DND-41 (cell line): ENCODE results near the gene SLC6A11.

Experiments
- ATAC-seq: fragments of 200-7000 bp; cut with Tn5 transposase; 3 replicates; pipeline ENCODE4 v1.9.1; 2021; ENCODE audit warnings: low read depth; ENCODE audit not compliant: insufficient read depth
- DNase-seq: peaks from one replicate; pipeline ENCODE4 v3.0.0-alpha.2; 2020
- H2AFZ ChIP-seq: 2 replicates; pipeline ENCODE4 v1.6.0; 2012; ENCODE audit warnings: low read depth, low read length
- H3K27ac ChIP-seq: 2 replicates; pipeline ENCODE4 v1.5.1; 2012; ENCODE audit warnings: low read length, inconsistent platforms
- H3K27me3 ChIP-seq: fragments of 200-600 bp; sonication (generic); 2 replicates; pipeline ENCODE4 v1.6.0; 2012; ENCODE audit warnings: low read length, mild to moderate bottlenecking, inconsistent platforms; ENCODE audit not compliant: insufficient read depth, poor library complexity
- H3K36me3 ChIP-seq: 2 replicates; pipeline ENCODE4 v1.5.1; 2012; ENCODE audit warnings: low read length, inconsistent platforms; ENCODE audit not compliant: insufficient read depth
- H3K4me1 ChIP-seq: 2 replicates; pipeline ENCODE4 v1.5.1; 2012; ENCODE audit warnings: mild to moderate bottlenecking, low read length; ENCODE audit not compliant: insufficient read depth
- H3K4me2 ChIP-seq: 2 replicates; pipeline ENCODE4 v1.6.0; 2012; ENCODE audit warnings: mild to moderate bottlenecking, moderate library complexity, low read length, inconsistent platforms; ENCODE audit not compliant: insufficient read depth
- H3K4me3 ChIP-seq, 2 experiments: fragments of 200-600 bp in 1 of 2; shearing (Covaris generic) in 1 of 2; 2 replicates each; pipeline ENCODE4 v1.5.1; 2012 to 2016; ENCODE audit warnings: inconsistent platforms in 2 of 2, low read length in 2 of 2, mild to moderate bottlenecking in 2 of 2, low read depth in 1 of 2, moderate library complexity in 1 of 2
- H3K79me2 ChIP-seq: 2 replicates; pipeline ENCODE4 v1.6.0; 2012; ENCODE audit warnings: low read length, inconsistent platforms; ENCODE audit not compliant: insufficient read depth
- H3K9ac ChIP-seq: 2 replicates; pipeline ENCODE4 v1.6.0; 2012; ENCODE audit warnings: low read depth, mild to moderate bottlenecking, inconsistent platforms, low read length, moderate library complexity
- H3K9me3 ChIP-seq: 2 replicates; pipeline ENCODE4 v1.5.1; 2012; ENCODE audit warnings: low read length, moderate library complexity, mild to moderate bottlenecking, inconsistent platforms; ENCODE audit not compliant: insufficient read depth, severe bottlenecking
- H4K20me1 ChIP-seq: 2 replicates; pipeline ENCODE4 v1.6.0; 2012; ENCODE audit warnings: low read length; ENCODE audit not compliant: insufficient read depth
- CTCF ChIP-seq: IDR thresholded peaks from 2 replicates; pipeline ENCODE4 v1.5.1; 2012; ENCODE audit warnings: borderline replicate concordance, low read length, moderate library complexity, mild to moderate bottlenecking; ENCODE audit not compliant: poor library complexity, severe bottlenecking; ENCODE audit errors: extremely low read depth
- EZH2 ChIP-seq: IDR thresholded peaks from 3 replicates; pipeline ENCODE4 v1.6.1; 2012; ENCODE audit warnings: borderline replicate concordance, low read depth, mild to moderate bottlenecking, moderate library complexity, low read length, inconsistent platforms; ENCODE audit not compliant: severe bottlenecking

SLC6A11 gene

GRCh38 chr3:10952525-10952924, 136.5 kb downstream of the SLC6A11 start:
- Histone ChIP-seq H3K4me2 (no peak overlapping the region), H3K9me3 (no peaks in the 10 kb centered on the region), H3K79me2 (no peaks in the 10 kb centered on the region), H3K9ac (no peak overlapping the region), H2AFZ (no peak overlapping the region), H3K4me3 (no peak overlapping the region), H3K4me1 (no peaks in the 10 kb centered on the region), H3K27ac (no peak overlapping the region), H3K27me3 (no peaks in the 10 kb centered on the region), H3K36me3 (no peaks in the 10 kb centered on the region), H4K20me1 (peaks cover 3% of the 10 kb centered on the region; the same call in 1 of the 2 replicates)
- DNase-seq (no peak), ATAC-seq (no peak)
- TF ChIP-seq CTCF (no peak), EZH2 (no peak)

DNA sequence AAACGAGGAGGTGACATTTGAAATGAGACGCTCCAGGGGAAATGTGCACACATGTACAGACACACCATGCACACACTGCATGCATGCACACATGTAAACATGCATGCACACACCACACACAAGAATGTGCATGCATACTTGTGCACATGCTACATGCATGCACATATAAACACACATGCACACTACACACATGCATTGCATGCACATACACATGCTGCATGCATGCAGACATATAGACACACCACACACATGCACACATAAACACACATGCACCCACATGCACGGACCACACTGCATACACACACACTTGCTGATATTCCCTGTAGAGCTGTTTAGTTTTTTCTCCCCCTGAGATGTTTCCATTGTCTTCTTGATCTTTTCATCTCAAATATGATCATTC, 138.7 kb downstream of the SLC6A11 start:
- no peaks in the 10 kb centered on the region for H3K27me3 ChIP-seq
- H3K4me3 ChIP-seq = no peak overlapping the region
- no peak overlapping the region for H3K4me2 ChIP-seq

DNA sequence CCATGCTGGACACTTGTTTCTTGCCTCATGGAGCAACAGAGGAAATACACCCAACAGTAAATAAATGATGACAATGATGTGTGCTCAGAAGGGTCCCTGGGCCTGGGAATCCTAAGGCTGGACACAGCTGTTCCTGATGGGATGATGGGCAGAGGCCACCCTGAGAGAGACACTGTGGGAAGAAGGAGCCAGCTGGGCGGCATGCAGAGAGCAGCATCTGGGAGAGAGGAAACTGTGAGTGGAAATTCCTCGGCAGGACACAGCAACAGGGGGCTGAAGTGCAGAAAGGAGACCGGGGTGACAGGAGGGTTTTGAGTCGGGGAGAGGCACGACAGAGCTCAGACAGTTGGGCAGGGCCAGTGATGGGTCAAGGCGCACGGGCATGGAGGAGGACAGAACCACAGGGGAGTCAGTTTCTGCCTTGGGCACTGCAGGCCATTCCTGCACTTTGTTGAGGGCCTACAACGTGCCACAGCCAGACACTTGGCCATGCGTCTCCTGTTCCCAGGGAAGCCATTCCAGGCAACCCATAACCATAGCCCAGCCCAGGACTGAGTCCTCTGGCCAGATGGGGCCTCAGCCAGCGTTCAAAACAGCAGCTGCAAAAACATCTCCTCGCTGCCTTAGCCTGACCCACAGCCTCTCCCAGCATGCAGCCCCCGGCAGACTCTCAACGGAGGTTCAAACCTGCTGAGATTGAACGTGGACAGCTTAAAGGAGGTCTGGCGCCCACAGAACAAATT, 139.9 kb downstream of the SLC6A11 start:
- no peak overlapping the region for H3K4me3 ChIP-seq
- no peak overlapping the region for H3K27ac ChIP-seq
- no peak overlapping the region for H3K4me2 ChIP-seq
- no peaks in the 10 kb centered on the region for H3K4me1 ChIP-seq
- H3K9ac ChIP-seq = no peak overlapping the region
- TF ChIP-seq EZH2 = no peak
- TF ChIP-seq CTCF = no peak
- DNase-seq (no peak), ATAC-seq (no peak)
- H4K20me1 ChIP-seq = peaks cover 6% of the 10 kb centered on the region; the same call in 1 of the 2 replicates
- no peaks in the 10 kb centered on the region for H3K9me3 ChIP-seq
- no peak overlapping the region for H2AFZ ChIP-seq
- H3K36me3 ChIP-seq = no peaks in the 10 kb centered on the region
- H3K79me2 ChIP-seq = no peaks in the 10 kb centered on the region
- H3K27me3 ChIP-seq = no peaks in the 10 kb centered on the region

More for the DNA sequence above, 138.7 kb downstream of the SLC6A11 start:
- Histone ChIP-seq H3K9ac (no peak overlapping the region), H3K4me1 (no peaks in the 10 kb centered on the region), H3K79me2 (no peaks in the 10 kb centered on the region), H3K36me3 (no peaks in the 10 kb centered on the region), H2AFZ (no peak overlapping the region), H3K9me3 (no peaks in the 10 kb centered on the region), H3K27ac (no peak overlapping the region), H4K20me1 (peaks cover 3% of the 10 kb centered on the region; the same call in 1 of the 2 replicates)
- ATAC-seq (no peak), DNase-seq (no peak)
- TF ChIP-seq EZH2 (no peak), CTCF (no peak)
